Measurements from ENCODE around the gene HINT2.

Gene HINT2

DNA sequence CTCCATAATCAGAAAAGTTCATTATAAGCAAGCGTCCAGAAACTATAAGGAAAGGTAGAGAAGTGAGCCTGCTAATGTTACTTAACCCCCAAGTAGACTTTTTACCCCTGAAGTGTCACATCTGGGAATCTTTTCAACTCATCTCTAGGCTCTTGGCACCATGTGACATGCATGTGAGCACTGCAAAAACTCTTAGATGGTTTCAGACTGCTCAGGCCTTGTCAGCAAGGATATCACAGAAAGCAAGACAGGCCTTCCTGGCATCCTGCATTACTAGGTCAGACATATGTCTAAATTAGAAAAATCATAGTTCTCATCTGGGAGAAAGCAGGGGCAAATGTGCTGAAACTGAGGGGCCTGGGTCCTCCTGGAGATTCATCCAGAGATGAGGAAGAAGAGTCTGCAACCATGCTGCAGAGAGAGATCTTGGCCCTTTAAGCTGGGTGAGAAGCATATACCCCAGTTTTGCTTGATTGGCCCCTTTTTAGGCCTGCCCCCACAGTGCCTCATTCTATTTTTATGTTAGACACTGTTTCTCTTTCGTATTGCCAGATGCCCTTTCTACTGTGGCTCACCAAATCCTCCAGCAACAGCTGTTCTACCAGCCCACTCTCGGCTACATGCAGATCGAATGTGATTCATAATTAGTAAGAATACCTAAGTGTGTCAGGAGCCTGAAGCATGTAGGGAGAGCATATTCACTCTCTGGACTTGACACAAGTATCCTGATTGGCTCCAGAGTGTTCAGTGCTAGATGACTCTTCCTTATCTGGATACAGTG is 33.1 kb upstream of the HINT2 start:
- no peak for TF ChIP-seq GATA2 (IDR thresholded peaks at IDR 0.05; ENCODE audit: low read depth, low read length)
- no peak for TF ChIP-seq GATA3 (IDR thresholded peaks at IDR 0.05; ENCODE audit: low read depth, low read length)

DNA sequence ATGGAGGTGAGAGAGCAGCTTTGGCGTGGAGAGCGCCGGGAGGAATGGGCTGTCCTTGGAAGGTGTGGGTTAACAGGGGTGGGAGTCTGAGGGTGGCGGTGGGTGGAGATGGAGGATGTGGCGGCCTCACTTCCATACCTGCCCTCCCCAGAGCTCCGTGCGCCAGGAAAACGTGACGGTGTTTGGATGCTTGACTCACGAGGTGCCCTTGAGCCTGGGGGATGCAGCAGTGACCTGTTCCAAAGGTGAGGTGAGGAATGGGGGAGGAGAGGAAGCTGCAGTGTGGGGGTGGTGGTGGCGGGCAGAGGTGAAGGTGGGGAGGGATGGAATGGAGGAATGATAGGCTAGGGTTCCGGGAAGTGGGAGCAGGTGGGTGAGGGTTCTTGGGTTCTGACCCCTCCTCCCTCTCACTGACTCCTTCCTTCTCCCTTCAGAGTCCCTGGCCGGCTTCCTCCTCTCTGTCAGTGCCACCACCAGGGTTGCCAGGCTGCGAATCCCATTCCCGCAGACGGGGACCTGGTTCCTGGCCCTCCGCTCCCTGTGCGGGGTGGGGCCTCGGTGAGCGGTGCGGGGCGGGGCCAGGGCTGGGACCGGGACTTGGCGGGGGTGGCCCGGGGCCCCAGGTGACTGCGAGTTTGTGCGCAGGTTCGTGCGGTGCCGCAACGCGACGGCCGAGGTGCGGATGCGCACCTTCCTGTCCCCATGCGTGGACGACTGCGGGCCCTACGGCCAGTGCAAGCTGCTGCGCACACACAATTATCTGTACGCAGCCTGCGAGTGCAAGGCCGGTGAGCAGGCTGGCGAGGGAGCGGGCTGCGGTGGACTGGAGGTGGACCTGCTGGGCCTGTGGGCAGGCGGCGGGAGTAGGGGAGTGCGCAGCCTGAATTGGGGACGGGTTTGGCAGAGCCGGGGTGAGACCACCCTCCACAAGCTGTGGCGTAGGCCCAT is 31.3 kb upstream of the HINT2 start:
- TF ChIP-seq GATA2 (IDR thresholded peaks at IDR 0.05; ENCODE audit: low read depth, low read length) (no peak), GATA3 (IDR thresholded peaks at IDR 0.05; ENCODE audit: low read depth, low read length) (no peak)

DNA sequence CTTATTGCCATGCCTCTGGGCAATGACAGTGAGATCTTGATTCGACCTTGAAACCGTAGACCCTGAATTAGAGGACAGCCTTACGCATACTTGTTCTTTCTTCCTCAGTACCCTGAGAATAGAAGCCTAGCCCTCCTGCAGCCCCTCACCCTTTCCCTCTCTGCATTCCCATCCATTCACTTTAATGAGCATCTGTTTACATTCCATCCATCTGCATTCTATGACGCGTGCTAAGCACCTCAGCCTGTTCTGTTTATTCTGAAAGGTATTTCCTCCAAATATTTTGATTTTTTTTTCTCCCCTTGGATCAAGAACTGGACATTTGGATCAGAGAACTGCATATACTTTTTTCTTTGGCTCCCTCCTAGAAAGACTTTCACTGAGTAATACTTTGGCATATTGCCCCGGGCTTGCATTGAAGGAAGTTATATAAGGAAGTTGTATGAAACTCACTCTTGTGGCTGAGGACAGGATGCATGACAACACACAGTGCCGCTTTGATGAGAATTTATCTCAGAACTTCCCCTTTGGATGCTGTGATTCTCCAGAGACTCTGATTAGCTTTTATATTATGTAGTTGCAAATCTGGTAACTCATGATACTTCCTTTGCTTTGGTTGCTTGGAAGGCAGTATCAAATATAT is 29.9 kb upstream of the HINT2 start:
- TF ChIP-seq GATA2 (IDR thresholded peaks at IDR 0.05; ENCODE audit: low read depth, low read length) (no peak), GATA3 (IDR thresholded peaks at IDR 0.05; ENCODE audit: low read depth, low read length) (no peak)

DNA sequence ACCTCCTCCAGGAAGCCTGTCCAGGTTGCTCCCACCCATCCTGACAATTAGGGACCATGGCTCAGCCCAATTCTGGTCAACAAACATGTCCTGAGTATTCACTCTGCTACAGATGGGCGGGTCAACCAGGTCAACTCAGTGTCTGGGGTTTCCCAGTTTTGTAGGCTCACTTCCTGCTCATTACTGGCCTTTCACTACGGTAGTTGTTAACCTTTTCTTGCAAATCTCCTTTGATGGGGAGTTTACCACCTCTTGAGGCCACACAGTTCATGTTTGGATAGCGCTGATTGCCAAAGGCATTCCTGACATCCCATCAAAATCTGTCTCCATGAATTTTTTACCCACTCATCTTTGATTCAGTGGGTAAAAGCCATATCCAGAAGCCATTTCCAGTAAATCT is 28.0 kb upstream of the HINT2 start:
- TF ChIP-seq GATA3 (IDR thresholded peaks at IDR 0.05; ENCODE audit: low read depth, low read length) (no peak), GATA2 (IDR thresholded peaks at IDR 0.05; ENCODE audit: low read depth, low read length) (no peak)

DNA sequence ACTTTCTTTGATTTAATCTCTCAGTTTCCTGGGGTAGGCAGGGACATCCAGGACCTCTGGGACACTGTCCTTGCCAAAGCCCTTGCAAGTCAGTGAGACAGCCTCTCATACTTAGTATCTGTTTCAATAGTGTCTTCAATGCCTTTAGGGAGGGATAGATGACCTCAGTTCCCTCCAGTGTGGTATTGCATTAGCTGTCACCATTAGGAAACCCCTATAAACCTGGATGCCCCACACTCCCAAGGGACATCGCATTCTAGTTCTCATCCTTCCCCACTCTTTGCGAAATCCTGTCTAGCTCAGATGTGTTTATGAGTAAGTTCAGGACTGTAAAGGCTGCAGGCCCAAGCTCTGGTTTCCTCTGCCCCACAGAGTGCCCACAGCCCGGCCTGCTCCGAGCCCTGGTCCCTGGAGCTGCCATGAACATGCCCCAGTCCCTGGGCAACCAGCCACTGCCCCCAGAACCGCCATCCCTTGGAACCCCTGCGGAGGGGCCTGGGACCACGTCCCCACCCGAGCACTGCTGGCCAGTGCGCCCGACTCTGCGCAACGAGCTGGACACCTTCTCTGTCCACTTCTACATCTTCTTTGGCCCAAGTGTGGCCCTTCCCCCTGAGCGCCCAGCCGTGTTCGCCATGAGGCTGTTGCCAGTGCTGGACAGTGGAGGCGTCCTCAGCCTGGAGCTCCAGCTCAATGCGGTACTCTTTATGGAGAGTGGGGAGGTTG is 27.3 kb upstream of the HINT2 start:
- TF ChIP-seq GATA2 (IDR thresholded peaks at IDR 0.05; ENCODE audit: low read depth, low read length) (no peak), GATA3 (IDR thresholded peaks at IDR 0.05; ENCODE audit: low read depth, low read length) (no peak)

DNA sequence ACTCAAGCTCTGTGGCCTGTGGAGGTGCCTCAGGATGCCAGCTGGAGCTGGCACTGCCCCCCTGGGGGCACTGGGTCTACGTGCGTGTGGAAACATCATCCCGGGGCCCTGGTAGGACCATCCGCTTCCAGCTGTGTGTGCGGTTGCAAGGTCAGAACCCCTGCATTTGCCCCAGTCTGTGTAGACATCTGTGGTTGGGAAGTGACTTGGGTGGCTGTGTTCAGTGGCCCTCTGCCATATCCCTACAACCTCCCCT is 26.7 kb upstream of the HINT2 start:
- TF ChIP-seq GATA3 (IDR thresholded peaks at IDR 0.05; ENCODE audit: low read depth, low read length): no peak
- no peak for TF ChIP-seq GATA2 (IDR thresholded peaks at IDR 0.05; ENCODE audit: low read depth, low read length)

DNA sequence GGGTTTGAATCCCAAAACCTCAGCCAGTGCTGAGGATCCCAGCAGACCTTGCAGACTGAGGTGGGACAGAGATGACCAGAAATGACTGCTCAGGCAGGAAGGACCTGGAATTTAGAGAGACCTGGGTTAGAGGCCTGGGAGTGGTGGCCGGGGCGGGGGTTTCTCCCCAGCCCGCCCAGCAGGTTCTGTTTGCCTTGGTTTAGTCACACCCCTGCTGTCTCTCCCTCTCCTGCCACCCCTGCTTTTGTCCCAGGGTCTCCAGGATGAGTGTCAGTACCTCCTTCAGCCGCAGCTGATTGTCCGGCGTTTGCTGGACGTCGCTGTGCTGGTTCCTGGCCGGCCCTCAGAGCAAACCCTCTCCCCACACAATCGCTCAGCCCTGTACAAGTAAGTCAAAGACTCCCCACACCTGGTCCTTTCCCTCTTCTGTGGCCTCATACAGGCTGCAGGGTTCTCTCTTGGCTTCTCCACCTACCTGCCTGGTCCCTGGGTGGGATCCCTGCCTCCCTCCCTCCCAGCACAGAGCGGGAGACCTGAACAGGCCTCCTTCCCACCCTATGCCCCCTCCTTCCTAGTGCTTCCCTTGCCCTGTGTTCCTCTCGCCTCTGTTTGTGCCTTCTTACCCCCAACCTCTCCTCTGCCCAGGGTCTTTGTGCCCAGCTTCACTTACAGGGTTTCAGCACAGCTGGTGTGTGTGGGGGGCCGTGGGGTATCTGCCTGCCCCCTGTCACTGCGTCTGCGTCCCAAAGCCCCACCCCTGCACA is 26.2 kb upstream of the HINT2 start:
- TF ChIP-seq GATA2 (IDR thresholded peaks at IDR 0.05; ENCODE audit: low read depth, low read length) (no peak), GATA3 (IDR thresholded peaks at IDR 0.05; ENCODE audit: low read depth, low read length) (no peak)

DNA sequence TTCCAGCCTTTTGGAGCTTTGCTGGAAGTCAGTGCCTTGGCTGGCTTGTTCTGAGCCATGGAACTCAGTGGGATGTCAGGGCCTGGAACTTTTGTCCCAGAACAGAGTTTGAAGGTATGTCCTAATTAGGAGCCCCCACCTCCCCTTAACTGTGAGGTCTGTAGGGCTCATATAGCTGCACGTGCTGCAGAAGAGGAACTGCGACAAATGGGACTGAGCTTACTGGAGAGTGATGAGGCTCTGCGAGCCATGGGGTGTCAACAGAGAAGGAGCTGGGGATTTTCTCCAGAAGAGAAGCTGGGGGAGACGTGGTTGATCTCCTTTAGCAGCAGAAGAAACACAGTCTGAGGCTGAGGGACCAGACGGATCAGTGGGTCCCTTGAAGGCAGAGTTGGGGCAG is 25.1 kb upstream of the HINT2 start:
- TF ChIP-seq GATA2 (IDR thresholded peaks at IDR 0.05; ENCODE audit: low read depth, low read length) (no peak), GATA3 (IDR thresholded peaks at IDR 0.05; ENCODE audit: low read depth, low read length) (no peak)

DNA sequence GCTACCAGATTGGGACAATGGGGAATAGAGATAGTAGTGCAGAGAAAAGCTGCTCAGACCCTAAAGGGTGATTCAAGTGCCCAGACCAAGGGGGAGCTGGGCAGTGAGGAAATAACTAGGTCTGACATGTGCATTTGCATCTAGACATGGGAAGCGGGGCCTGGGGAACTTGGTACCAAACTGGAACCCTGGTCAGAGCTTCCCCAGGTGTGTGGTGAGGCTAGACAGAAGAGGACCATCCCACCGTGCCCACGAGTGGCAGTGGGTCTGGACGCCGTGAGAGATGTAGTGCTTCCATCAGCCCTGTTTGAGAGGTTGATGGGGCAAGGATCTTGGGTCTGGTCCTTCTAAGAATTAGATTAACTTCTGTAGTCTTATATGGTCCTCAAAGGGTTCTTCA is 21.8 kb upstream of the HINT2 start:
- no peak for TF ChIP-seq GATA3 (IDR thresholded peaks at IDR 0.05; ENCODE audit: low read depth, low read length)
- no peak for TF ChIP-seq GATA2 (IDR thresholded peaks at IDR 0.05; ENCODE audit: low read depth, low read length)

DNA sequence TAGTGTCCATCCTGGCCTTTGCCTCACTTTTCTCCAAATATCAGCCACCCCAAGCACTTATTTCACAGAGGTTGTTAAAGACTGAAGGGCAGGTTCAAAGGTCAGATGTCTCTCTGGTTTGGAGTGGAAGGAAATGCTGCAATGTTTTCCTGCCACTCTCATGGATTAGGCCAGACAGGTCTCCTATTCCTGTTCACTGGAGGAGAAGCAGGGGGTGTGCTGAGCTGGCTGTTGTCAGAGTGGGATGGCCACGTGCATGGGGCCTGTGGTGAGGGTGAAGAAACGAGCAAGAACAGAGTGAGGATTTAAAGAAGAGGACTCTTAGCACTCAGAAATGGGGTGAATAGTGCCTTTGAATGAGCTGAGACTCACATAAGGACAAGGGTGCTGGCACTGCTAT is 20.9 kb upstream of the HINT2 start:
- TF ChIP-seq GATA2 (IDR thresholded peaks at IDR 0.05; ENCODE audit: low read depth, low read length) (no peak), GATA3 (IDR thresholded peaks at IDR 0.05; ENCODE audit: low read depth, low read length) (no peak)

DNA sequence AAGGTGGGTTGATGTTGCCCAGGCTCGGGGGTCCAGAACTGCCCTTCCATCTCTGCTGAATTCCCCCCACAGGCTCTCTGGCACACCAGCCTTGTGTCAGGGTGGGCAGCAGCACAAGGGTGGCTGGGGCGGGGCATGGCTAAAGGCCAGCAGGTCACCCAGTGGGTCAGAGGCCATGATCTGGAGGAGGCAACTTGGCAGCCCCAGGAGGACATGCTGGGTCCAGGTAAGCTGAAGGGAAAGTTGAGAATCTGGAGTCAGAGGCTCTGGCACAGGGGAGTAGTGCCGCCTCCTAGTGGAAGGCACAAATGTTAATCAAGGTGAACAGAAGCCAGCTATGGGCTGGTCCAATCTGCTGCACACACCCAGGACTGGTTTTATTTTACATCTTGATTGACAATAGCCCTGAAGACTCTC is 20.4 kb upstream of the HINT2 start:
- TF ChIP-seq GATA2 (IDR thresholded peaks at IDR 0.05; ENCODE audit: low read depth, low read length) (no peak), GATA3 (IDR thresholded peaks at IDR 0.05; ENCODE audit: low read depth, low read length) (no peak)

DNA sequence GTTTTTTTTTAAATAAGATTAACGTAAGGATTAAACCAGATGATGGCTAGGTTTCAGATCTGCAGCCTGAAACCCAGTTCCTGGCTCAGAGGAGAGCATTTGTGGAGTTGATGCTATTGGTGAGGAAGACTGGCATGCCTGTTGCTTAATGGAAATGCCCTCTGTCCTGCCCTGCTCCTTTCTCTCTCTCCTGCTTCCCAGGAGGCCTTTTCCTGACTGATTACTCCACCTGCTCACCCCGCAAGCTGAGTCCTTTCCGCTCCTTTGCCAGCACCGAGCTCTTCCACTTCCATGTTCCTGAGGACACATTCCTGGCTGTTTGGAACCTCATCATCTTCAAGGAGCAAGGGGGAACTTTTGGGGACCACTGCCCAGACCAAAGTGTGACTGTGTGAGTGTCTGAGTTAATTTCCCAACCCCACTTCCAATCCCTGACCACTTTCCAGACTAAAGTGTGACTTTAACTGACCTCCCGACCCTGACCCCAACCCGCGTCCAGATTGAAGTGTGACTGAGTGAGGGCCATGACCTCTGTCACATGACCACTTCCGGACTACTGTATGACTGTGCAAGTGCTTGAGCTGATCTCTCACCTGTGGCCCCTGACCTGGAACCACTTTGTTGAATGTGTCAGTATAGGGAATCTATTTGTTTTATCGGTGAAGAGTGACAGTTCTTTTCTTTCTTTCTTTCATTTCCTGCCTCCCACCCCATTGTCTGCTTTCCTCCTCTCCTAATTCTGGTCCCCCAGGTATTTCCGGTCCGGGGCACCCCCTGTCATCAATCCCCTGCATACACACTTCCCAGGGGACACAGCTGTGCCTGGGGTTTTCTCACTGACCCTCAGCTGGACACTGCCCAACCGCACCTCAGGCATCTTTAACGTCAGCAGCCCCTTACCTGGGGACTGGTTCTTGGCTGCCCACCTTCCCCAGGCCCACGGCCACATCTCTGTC is 19.7 kb upstream of the HINT2 start:
- TF ChIP-seq GATA3 (IDR thresholded peaks at IDR 0.05; ENCODE audit: low read depth, low read length): no peak
- no peak for TF ChIP-seq GATA2 (IDR thresholded peaks at IDR 0.05; ENCODE audit: low read depth, low read length)
